SK-N-SH (cell line): ENCODE data around the gene C4B.

Source experiments
- POLR2AphosphoS5 ChIP-seq: IDR thresholded peaks from 2 replicates; pipeline ENCODE4 v1.6.1; 2012; ENCODE audit warnings: low read depth, low read length
- RXRA ChIP-seq: IDR thresholded peaks from 2 replicates; pipeline ENCODE4 v1.4.0; 2012; ENCODE audit warnings: low read depth, mild to moderate bottlenecking, borderline replicate concordance
- SIN3A ChIP-seq: IDR thresholded peaks from 2 replicates; pipeline ENCODE4 v1.6.1; 2012; ENCODE audit warnings: low read depth, mild to moderate bottlenecking, low read length, moderate library complexity, borderline replicate concordance
- YY1 ChIP-seq: IDR thresholded peaks from 2 replicates; pipeline ENCODE4 v1.4.0; 2012; ENCODE audit warnings: low read depth, mild to moderate bottlenecking
- TF ChIP-seq, protein P1 (sequence below): fragments of 200-600 bp; sonication (generic); IDR thresholded peaks from 2 replicates; pipeline ENCODE4 v1.6.1; 2017; ENCODE audit warnings: antibody characterized with exemption, mild to moderate bottlenecking, moderate library complexity

GRCh38 chr6:32073101-32073500, 58.5 kb downstream of the C4B start:
- TF ChIP-seq, protein P1, sequence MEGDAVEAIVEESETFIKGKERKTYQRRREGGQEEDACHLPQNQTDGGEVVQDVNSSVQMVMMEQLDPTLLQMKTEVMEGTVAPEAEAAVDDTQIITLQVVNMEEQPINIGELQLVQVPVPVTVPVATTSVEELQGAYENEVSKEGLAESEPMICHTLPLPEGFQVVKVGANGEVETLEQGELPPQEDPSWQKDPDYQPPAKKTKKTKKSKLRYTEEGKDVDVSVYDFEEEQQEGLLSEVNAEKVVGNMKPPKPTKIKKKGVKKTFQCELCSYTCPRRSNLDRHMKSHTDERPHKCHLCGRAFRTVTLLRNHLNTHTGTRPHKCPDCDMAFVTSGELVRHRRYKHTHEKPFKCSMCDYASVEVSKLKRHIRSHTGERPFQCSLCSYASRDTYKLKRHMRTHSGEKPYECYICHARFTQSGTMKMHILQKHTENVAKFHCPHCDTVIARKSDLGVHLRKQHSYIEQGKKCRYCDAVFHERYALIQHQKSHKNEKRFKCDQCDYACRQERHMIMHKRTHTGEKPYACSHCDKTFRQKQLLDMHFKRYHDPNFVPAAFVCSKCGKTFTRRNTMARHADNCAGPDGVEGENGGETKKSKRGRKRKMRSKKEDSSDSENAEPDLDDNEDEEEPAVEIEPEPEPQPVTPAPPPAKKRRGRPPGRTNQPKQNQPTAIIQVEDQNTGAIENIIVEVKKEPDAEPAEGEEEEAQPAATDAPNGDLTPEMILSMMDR, result no peak
- TF ChIP-seq SIN3A (no peak), YY1 (no peak), POLR2AphosphoS5 (no peak), RXRA (no peak)
